ENCODE results near the gene TEP1. TPM values are rescaled to one million over a fixed set of nuclear protein-coding genes. Genes with fewer than 3 reads are reported as not detected.

The TEP1 gene
- total RNA-seq, 2 donors from 2014 or later: 6.9 to 11.9 TPM

DNA sequence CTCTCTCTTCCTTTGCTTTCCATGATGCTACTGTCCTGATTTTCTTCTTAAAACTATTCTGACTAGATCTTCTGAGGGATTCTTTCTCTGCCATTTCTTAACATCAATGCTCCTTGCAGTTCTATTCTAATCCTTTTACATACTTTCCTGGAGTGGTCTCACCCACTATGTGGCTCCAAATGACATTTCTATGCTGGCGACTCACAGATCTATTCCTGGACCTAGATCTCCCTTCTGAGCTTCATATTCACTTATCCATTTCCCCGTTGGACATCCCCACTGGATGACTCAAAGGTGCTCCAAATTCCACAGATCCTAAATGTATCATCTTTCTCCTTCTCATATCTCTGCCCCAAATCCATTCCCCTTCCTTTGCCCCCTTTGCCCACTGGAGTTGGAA is 4.1 kb downstream of the TEP1 start:
- Histone ChIP-seq H3K27me3 (no peaks in the 10 kb centered on the region), H3K27ac (peak overlapping the region in 1 of 2 donors; percentile 21), H3K9me3 (no peaks in the 10 kb centered on the region), H3K36me3 (peaks cover 43% of the 10 kb centered on the region), H3K4me3 (no peak overlapping the region), H3K4me1 (peaks cover 0 to 10% of the 10 kb centered on the region in 2 donors)
- TF ChIP-seq, protein P1, sequence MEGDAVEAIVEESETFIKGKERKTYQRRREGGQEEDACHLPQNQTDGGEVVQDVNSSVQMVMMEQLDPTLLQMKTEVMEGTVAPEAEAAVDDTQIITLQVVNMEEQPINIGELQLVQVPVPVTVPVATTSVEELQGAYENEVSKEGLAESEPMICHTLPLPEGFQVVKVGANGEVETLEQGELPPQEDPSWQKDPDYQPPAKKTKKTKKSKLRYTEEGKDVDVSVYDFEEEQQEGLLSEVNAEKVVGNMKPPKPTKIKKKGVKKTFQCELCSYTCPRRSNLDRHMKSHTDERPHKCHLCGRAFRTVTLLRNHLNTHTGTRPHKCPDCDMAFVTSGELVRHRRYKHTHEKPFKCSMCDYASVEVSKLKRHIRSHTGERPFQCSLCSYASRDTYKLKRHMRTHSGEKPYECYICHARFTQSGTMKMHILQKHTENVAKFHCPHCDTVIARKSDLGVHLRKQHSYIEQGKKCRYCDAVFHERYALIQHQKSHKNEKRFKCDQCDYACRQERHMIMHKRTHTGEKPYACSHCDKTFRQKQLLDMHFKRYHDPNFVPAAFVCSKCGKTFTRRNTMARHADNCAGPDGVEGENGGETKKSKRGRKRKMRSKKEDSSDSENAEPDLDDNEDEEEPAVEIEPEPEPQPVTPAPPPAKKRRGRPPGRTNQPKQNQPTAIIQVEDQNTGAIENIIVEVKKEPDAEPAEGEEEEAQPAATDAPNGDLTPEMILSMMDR (IDR thresholded peaks at IDR 0.05): no peak
- DNase-seq (ENCODE audit: low spot score): no peak

DNA sequence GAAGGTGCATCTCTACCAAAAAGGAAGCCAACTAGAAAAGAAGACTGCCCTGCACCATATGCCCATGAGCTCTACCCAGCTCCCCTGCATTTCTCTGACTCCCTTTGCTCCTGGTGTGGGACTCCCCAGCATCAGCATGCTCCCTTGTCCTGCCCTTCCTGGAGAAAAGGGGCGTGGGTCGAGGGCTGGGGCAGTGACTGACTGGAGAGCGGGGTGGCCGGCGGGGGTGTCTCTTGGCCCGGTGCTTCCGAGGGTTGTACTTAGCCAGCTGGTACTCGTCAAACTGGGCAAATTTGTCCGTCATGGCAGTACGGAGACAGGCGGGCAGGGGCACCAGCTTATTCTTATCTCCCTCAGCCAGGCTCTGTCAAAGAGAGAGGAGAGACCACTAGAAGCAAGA is 9.8 kb downstream of the TEP1 start:
- Histone ChIP-seq H3K36me3 (peaks cover 95% of the 10 kb centered on the region), H3K4me1 (no peaks in the 10 kb centered on the region), H3K27ac (no peak overlapping the region), H3K9me3 (no peaks in the 10 kb centered on the region), H3K27me3 (no peaks in the 10 kb centered on the region), H3K4me3 (no peak overlapping the region)
- TF ChIP-seq, protein P1 (IDR thresholded peaks at IDR 0.05): no peak
- no peak for DNase-seq (ENCODE audit: low spot score)

DNA sequence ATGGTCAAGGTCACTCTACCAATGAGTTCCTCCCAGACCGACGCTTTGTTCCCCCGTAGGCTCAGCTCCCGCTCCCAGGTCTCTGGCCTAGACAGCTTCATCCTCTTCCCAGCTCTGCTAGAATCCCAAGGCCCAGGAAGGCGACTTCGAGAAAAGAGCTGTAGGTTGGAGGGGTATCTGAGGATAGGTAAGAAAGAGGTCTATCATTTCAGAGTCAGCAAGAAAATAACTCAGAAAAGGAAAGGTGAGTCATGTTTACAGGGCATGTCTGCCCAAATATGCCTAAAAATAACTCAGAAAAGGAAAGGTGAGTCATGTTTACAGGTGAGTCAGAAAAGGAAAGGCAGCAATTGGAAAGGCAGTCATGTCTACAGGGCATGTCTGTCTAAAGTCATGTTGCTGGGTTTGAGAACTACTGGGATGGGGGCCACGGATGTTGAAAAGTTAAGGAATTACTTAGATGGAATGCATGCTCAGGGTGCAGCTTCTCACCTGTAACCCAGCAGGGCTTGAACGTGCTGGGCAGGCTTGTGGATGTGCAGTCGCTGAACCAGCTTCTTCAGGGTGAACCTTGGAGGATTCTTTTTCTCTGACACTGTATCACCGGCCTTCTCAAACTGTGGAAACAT is 12.2 kb downstream of the TEP1 start:
- DNase-seq (ENCODE audit: low spot score): no peak
- Histone ChIP-seq H3K4me1 (no peaks in the 10 kb centered on the region), H3K9me3 (no peaks in the 10 kb centered on the region), H3K4me3 (no peak overlapping the region), H3K36me3 (peaks cover 93% of the 10 kb centered on the region), H3K27me3 (no peaks in the 10 kb centered on the region), H3K27ac (no peak overlapping the region)
- TF ChIP-seq, protein P1 (IDR thresholded peaks at IDR 0.05): no peak

DNA sequence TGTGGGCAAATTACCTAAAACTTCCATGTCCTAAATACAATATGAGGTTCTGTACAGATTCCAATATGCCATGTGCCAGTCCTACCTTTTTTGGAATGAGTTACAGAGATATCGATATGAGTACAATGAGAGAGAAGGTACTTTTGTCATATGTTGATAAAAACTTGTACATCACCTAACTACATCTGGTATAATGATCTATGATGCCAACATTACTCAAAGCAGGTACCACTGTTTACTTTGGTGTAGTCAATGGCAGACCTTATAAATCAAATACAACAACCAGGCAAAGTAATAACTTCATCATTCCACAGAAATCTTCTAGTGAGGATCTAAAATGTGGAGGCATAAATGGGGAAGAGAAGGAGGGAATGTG is 12.7 kb downstream of the TEP1 start:
- Histone ChIP-seq H3K27me3 (no peaks in the 10 kb centered on the region), H3K27ac (no peak overlapping the region), H3K4me1 (no peaks in the 10 kb centered on the region), H3K36me3 (peaks cover 93% of the 10 kb centered on the region), H3K9me3 (no peaks in the 10 kb centered on the region), H3K4me3 (no peak overlapping the region)
- TF ChIP-seq, protein P1 (IDR thresholded peaks at IDR 0.05): no peak
- DNase-seq (ENCODE audit: low spot score): no peak

DNA sequence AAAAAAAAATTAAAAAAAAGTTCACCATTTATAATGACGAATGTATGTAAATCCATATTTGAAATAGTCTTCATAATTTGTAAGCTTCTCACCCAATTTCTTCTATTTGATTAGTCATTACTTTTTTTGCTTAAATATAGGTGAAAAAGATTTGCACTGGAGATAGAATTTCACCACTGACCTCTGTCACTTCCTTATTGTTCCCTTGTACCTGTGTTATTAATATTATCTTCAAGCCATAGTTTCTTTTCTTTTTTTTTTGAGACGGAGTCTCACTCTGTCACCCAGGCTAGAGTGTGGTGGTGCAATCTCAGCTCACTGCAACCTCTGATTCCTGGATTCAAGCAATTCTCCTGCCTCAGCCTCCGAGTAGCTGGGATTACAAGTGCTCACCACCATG is 15.8 kb downstream of the TEP1 start:
- Histone ChIP-seq H3K4me1 (no peaks in the 10 kb centered on the region), H3K9me3 (no peaks in the 10 kb centered on the region), H3K27me3 (no peaks in the 10 kb centered on the region), H3K27ac (no peak overlapping the region), H3K4me3 (no peak overlapping the region), H3K36me3 (peaks cover 78% of the 10 kb centered on the region)
- no peak for DNase-seq (ENCODE audit: low spot score)
- TF ChIP-seq, protein P1 (IDR thresholded peaks at IDR 0.05): no peak

DNA sequence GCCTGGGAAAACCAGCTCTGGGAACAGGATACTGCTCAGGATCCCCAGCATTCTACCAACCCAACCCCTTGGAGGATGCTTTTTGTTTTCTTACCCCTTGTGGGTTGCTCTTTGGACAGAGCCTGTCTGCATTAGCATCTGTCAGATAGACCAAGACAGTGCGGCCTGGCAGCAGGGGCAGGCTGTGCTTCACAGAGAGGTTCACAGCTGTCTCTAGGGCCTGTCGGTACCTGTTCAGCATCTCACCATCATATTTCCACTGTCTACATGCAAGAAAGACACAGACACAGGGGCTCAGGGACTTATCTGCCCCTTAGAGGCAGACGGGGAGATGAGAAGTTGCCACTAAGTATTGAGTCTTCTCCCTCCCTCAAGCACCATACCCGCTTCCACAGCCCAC is 21.8 kb downstream of the TEP1 start:
- no peaks in the 10 kb centered on the region for H3K9me3 ChIP-seq
- TF ChIP-seq, protein P1 (IDR thresholded peaks at IDR 0.05): no peak
- H3K27ac ChIP-seq: no peak overlapping the region
- no peak overlapping the region for H3K4me3 ChIP-seq
- no peaks in the 10 kb centered on the region for H3K4me1 ChIP-seq
- no peak for DNase-seq (ENCODE audit: low spot score)
- no peaks in the 10 kb centered on the region for H3K27me3 ChIP-seq
- H3K36me3 ChIP-seq: peaks cover 82% of the 10 kb centered on the region

Measured in right atrium auricular region (tissue), 2 donors.